ENCODE data around the gene TRIL. TPM values are rescaled to one million over a fixed set of nuclear protein-coding genes. Genes with fewer than 3 reads are reported as not detected.

The TRIL gene
- polyA plus RNA-seq, 5 donors = 36.6 to 58.5 (median 47.6) TPM

Other genes starting within 250 kb of the TRIL start
- gene CPVL, start 188.2 kb upstream of the TRIL start, polyA plus RNA-seq (ENCODE audit: insufficient read depth in 1 of 5, insufficient read length in 5 of 5, low replicate concordance in 1 of 5) = 10 to 100 TPM in 4 of 5 donors, 1 to 10 TPM in 1; 8.2 to 13.3 (median 11.6) TPM
- gene CHN2, start 236.4 kb upstream of the TRIL start, polyA plus RNA-seq (ENCODE audit: insufficient read depth in 1 of 5, insufficient read length in 5 of 5, low replicate concordance in 1 of 5) = 1 to 10 TPM; 3.2 to 4.0 (median 3.9) TPM